Measurements from ENCODE around the gene NACA. TPM values are rescaled to one million over a fixed set of nuclear protein-coding genes. Genes with fewer than 3 reads are reported as not detected.
"Not testable (repeated sequence)": the region's sequence is repeated elsewhere in the genome, so short reads cannot be mapped to it uniquely, and the experiment has no call there.

The NACA gene
- total RNA-seq, 1 donor from 2014 or later, result 811 TPM

DNA sequence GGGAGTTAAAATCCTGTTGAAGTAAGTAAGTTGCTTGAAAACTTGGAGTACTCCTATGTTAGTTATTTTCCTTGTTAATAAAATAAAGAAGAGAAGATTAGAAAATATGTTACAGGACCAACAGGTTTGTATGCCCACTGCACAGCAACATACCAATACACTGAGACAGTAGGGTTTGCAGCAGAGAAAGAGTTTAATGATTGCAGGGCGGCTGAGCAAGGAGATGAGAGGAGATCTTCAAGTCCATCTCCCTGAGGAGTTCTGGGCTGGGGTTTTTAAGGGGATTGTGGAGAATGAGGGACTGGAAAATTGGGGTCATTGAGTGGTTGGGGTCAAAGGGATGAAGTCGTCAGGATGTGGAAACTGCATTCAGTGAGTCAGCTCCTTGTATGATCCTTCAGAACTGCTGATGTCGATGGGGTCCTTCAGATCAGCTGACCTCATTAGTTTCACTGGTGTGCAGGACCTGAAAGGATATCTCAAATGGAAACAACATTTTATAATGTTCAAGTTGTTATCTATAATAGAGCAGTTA lies 33.7 kb upstream of the NACA start:
- no peak overlapping the region for H3K4me3 Mint-ChIP-seq (ENCODE audit: low read depth)
- TF ChIP-seq, protein P1, sequence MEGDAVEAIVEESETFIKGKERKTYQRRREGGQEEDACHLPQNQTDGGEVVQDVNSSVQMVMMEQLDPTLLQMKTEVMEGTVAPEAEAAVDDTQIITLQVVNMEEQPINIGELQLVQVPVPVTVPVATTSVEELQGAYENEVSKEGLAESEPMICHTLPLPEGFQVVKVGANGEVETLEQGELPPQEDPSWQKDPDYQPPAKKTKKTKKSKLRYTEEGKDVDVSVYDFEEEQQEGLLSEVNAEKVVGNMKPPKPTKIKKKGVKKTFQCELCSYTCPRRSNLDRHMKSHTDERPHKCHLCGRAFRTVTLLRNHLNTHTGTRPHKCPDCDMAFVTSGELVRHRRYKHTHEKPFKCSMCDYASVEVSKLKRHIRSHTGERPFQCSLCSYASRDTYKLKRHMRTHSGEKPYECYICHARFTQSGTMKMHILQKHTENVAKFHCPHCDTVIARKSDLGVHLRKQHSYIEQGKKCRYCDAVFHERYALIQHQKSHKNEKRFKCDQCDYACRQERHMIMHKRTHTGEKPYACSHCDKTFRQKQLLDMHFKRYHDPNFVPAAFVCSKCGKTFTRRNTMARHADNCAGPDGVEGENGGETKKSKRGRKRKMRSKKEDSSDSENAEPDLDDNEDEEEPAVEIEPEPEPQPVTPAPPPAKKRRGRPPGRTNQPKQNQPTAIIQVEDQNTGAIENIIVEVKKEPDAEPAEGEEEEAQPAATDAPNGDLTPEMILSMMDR (IDR thresholded peaks at IDR 0.05; ENCODE audit: unreplicated experiment), result no peak
- H3K4me1 Mint-ChIP-seq (ENCODE audit: low read depth), result no peaks in the 10 kb centered on the region
- H3K27me3 Mint-ChIP-seq, result no peaks in the 10 kb centered on the region
- peaks cover 2% of the 10 kb centered on the region for H3K36me3 Mint-ChIP-seq (ENCODE audit: insufficient read depth)
- H3K9me3 Mint-ChIP-seq (ENCODE audit: low read depth), result peaks cover 8% of the 10 kb centered on the region
- no peak for DNase-seq (ENCODE audit: low spot score, unreplicated experiment)
- H3K27ac Mint-ChIP-seq, result no peak overlapping the region

DNA sequence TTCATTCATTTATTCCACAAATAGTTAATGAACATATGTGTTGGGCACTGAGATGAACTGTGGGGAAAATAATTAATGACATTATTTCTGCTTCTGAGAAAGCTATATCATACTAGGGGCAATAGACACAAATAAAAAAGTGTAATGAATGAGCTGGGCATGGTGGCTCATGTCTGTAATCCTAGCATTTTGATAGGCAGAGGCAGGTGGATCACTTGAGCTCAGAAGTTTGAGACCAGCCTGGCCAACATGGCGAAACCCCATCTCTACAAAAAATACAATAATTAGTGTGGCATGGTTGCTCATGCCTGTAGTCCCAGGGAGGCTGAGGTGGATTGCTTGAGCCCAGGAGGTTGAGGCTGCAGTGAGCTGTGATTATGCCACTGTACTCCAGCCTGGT lies 32.9 kb upstream of the NACA start:
- not testable (repeated sequence) for H3K4me3 Mint-ChIP-seq (ENCODE audit: low read depth); H3K4me1 Mint-ChIP-seq (ENCODE audit: low read depth)

DNA sequence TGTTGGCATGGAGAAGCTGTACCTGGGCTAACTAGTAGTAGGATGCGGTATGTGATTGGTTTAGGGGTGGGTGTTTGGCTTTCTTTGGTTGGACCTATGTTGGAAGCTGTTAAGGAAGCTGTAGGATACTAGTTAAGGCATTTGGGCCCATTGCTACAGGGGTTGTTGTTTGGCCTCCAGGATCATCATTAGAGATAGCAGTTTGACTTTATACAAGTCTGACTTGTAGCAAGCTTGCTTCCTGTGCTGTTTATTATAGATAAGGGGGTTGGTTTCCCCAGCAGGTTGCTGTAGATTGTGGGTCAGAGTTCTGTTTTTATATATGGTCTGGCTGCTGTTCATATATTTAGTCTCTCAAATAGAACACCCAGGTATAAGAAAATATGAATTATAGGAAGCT lies 28.5 kb upstream of the NACA start:
- Mint-ChIP-seq H3K27ac (no peak overlapping the region), H3K4me3 (ENCODE audit: low read depth) (peak overlapping the region; percentile 23), H3K27me3 (no peaks in the 10 kb centered on the region), H3K9me3 (ENCODE audit: low read depth) (peaks cover 4% of the 10 kb centered on the region), H3K36me3 (ENCODE audit: insufficient read depth) (peaks cover 4% of the 10 kb centered on the region), H3K4me1 (ENCODE audit: low read depth) (peaks cover 9% of the 10 kb centered on the region)
- TF ChIP-seq, protein P1 (IDR thresholded peaks at IDR 0.05; ENCODE audit: unreplicated experiment), result no peak
- DNase-seq (ENCODE audit: low spot score, unreplicated experiment), result no peak

More for the DNA sequence above, 32.9 kb upstream of the NACA start:
- H3K36me3 Mint-ChIP-seq (ENCODE audit: insufficient read depth); H3K27ac Mint-ChIP-seq; H3K27me3 Mint-ChIP-seq; H3K9me3 Mint-ChIP-seq (ENCODE audit: low read depth); DNase-seq (ENCODE audit: low spot score, unreplicated experiment): not testable (repeated sequence)

DNA sequence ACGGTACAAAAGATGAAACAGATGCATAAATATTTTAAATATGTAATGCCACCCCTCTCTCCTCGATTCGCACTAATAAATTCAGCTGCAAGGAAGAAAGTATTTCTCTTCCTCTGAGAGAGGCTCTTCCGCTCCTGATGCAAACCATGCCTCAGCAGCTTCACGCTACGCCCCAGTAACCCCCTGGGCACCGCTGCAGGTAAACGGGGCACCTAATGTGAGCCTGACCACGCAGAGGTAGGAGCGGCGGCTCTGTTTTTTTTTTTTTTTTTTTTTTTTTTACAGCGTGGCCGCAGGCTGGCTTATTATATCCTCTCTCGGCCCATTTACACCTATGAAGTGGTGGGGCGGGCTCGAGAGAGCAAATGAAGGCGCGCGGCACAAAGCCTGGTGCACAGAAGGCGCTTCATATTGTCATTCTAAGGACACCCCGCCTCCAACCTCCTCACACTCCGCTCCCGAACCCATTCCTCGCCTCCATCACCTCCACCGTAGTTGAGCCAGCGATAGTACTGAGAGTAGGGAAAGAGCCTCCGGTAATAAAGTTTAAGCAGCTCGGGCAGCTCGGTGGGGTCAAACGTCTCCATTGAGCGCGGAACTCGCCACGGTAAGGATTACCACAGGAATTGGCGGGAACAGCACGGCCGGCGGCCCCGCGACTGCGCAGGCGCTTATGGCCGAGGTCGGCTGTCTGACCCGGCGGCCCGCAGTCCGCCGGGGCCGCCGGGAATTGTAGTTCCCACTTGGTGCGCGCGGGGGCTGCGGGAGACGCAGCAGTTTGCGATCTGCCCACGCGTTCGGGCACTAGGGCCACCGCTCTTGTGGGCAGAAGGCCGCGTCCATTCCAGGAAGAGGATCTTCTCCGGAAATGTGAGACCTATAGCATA lies 26.9 kb upstream of the NACA start, which contains the start of gene PRIM1:
PRIM1 (minus strand) TSS at position 612 of the 887 bp plus-strand sequence; CDS start at position 587, 25 bp downstream.
- H3K4me3 Mint-ChIP-seq (ENCODE audit: low read depth), result peak within 1 kb of the TSS; percentile 94
- no peaks in the 10 kb centered on the region for H3K27me3 Mint-ChIP-seq
- H3K4me1 Mint-ChIP-seq (ENCODE audit: low read depth), result peaks cover 9% of the 10 kb centered on the region
- no peaks in the 10 kb centered on the region for H3K9me3 Mint-ChIP-seq (ENCODE audit: low read depth)
- peaks cover 1% of the 10 kb centered on the region for H3K36me3 Mint-ChIP-seq (ENCODE audit: insufficient read depth)
- H3K27ac Mint-ChIP-seq, result peak within 1 kb of the TSS; percentile 98
- DNase-seq (ENCODE audit: low spot score, unreplicated experiment), result peak; percentile 79
- TF ChIP-seq, protein P1 (IDR thresholded peaks at IDR 0.05; ENCODE audit: unreplicated experiment), result peak; percentile 34

DNA sequence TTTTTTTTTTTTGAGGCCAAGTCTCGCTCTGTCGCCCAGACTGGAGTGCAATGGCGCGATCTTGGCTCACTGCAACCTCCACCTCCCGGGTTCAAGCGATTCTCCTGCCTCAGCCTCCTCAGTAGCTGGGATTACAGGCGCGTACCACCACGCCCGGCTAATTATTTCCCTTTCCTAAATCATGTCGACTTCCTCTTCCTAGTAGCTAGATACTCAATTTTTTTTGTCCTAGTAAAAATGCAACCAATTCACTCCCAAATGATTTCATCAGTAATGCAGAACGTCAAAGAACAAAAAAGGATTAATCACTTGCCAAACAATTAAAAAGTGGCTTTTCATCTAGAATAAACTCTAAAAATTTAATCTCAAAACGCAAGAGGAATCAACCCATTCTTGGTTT lies 25.5 kb upstream of the NACA start:
- DNase-seq (ENCODE audit: low spot score, unreplicated experiment); H3K4me1 Mint-ChIP-seq (ENCODE audit: low read depth); H3K27me3 Mint-ChIP-seq; H3K9me3 Mint-ChIP-seq (ENCODE audit: low read depth); H3K27ac Mint-ChIP-seq; H3K36me3 Mint-ChIP-seq (ENCODE audit: insufficient read depth): not testable (repeated sequence)
- H3K4me3 Mint-ChIP-seq (ENCODE audit: low read depth), result peak overlapping the region; percentile 39

DNA sequence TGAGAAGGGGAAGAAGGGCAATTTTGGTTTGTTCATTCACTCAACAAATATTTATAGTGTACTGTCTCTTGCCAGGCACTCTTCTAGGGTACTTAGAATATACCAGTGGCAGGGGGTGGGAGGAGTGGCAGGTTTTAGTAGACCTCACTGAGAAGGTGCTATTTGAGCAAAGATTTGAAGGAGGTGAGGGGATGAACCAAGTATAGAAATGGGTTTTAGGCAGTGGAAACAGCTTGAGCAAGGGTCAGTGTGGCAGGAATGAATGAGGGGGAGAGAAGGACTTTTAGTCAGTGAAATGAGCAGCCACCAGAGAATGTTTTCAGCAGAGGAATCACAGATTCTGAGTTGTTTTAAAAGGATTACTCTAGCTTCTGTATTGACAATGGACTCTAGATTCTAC lies 24.8 kb upstream of the NACA start:
- no peaks in the 10 kb centered on the region for H3K27me3 Mint-ChIP-seq
- H3K27ac Mint-ChIP-seq, result no peak overlapping the region
- DNase-seq (ENCODE audit: low spot score, unreplicated experiment), result no peak
- H3K4me1 Mint-ChIP-seq (ENCODE audit: low read depth), result peaks cover 9% of the 10 kb centered on the region
- peak overlapping the region; percentile 48 for H3K4me3 Mint-ChIP-seq (ENCODE audit: low read depth)
- H3K9me3 Mint-ChIP-seq (ENCODE audit: low read depth), result no peaks in the 10 kb centered on the region
- TF ChIP-seq, protein P1 (IDR thresholded peaks at IDR 0.05; ENCODE audit: unreplicated experiment), result no peak
- H3K36me3 Mint-ChIP-seq (ENCODE audit: insufficient read depth), result peaks cover 5% of the 10 kb centered on the region
